HG03066 (cell line): ENCODE measurements around the gene KIAA0825.

Experiments
- ATAC-seq: cut with Tn5 transposase; IDR thresholded peaks from one replicate; pipeline ENCODE4 v1.9.1; 2021; ENCODE audit warnings: low read depth; ENCODE audit not compliant: unreplicated experiment

KIAA0825 gene

GRCh38 chr5:94457788-94458187, 160.6 kb downstream of the KIAA0825 start:
- ATAC-seq: no peak

GRCh38 chr5:94445726-94446125, 172.7 kb downstream of the KIAA0825 start:
- no peak for ATAC-seq

GRCh38 chr5:94442991-94443390, 175.4 kb downstream of the KIAA0825 start:
- ATAC-seq: no peak

- no peak for ATAC-seq
These were observed 176.3 kb downstream of the KIAA0825 start for GRCh38 chr5:94442076-94442475.

- ATAC-seq: no peak
These were observed 178.4 kb downstream of the KIAA0825 start for GRCh38 chr5:94440015-94440414.

GRCh38 chr5:94433397-94434163, 184.8 kb downstream of the KIAA0825 start:
- ATAC-seq: no peak

- ATAC-seq: no peak
These were observed 185.9 kb downstream of the KIAA0825 start for GRCh38 chr5:94432499-94432898.

GRCh38 chr5:94431696-94432095, 186.7 kb downstream of the KIAA0825 start:
- no peak for ATAC-seq

- ATAC-seq: no peak
These were observed 188.8 kb downstream of the KIAA0825 start for GRCh38 chr5:94429566-94429965.

GRCh38 chr5:94425396-94425795, 193.0 kb downstream of the KIAA0825 start:
- no peak for ATAC-seq

GRCh38 chr5:94423411-94423810, 195.0 kb downstream of the KIAA0825 start:
- ATAC-seq: no peak

GRCh38 chr5:94422812-94423211, 195.6 kb downstream of the KIAA0825 start:
- ATAC-seq: no peak

GRCh38 chr5:94420885-94421284, 197.5 kb downstream of the KIAA0825 start:
- ATAC-seq: no peak

- ATAC-seq: no peak
These were observed 202.6 kb downstream of the KIAA0825 start for GRCh38 chr5:94415798-94416197.

- no peak for ATAC-seq
These were observed 209.0 kb downstream of the KIAA0825 start for GRCh38 chr5:94409440-94409839.

GRCh38 chr5:94407023-94407422, 211.4 kb downstream of the KIAA0825 start:
- no peak for ATAC-seq

GRCh38 chr5:94403483-94403882, 214.9 kb downstream of the KIAA0825 start:
- ATAC-seq: no peak

GRCh38 chr5:94402096-94402495, 216.3 kb downstream of the KIAA0825 start:
- no peak for ATAC-seq

- no peak for ATAC-seq
These were observed 220.9 kb downstream of the KIAA0825 start for GRCh38 chr5:94397508-94397907.

- ATAC-seq: no peak
These were observed 221.7 kb downstream of the KIAA0825 start for GRCh38 chr5:94396687-94397086.

- ATAC-seq: no peak
These were observed 222.9 kb downstream of the KIAA0825 start for GRCh38 chr5:94395468-94395867.

- no peak for ATAC-seq
These were observed 226.4 kb downstream of the KIAA0825 start for GRCh38 chr5:94391996-94392395.

- no peak for ATAC-seq
These were observed 228.9 kb downstream of the KIAA0825 start for GRCh38 chr5:94389515-94389899.
